SKM-1 treated with dmso at 0.1 percent for 144 hours (cell line): Measurements from ENCODE around the gene AKAP10.
A peak's percentile ranks its signal among the peaks of the same experiment; 100 is the strongest.
"Not testable (repeated sequence)": the region's sequence is repeated elsewhere in the genome, so short reads cannot be mapped to it uniquely, and the experiment has no call there.

ENCODE experiments used
- DNase-seq: peaks from one replicate; lab custom pipeline; 2025; ENCODE audit not compliant: unreplicated experiment; lab: John Stamatoyannopoulos, UW

Gene AKAP10

DNA sequence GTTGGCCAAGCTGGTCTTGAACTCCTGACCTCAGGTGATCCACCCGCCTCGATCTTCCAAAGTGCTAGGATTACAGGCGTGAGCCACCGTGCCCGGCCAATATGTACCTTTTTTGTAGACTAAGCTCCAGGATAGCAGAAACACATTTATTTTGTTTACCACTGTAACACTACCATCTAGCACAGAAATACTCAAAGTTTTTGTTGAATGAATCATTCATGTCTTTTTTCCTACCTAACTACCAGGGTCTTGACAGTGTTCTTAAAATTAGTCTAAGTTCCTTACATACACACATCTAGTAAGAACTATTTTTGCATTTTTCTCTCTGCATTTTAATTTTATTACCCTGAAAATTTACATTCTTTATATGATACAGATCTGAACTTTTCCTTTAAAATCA, 44.4 kb downstream of the AKAP10 start:
- no peak for DNase-seq

DNA sequence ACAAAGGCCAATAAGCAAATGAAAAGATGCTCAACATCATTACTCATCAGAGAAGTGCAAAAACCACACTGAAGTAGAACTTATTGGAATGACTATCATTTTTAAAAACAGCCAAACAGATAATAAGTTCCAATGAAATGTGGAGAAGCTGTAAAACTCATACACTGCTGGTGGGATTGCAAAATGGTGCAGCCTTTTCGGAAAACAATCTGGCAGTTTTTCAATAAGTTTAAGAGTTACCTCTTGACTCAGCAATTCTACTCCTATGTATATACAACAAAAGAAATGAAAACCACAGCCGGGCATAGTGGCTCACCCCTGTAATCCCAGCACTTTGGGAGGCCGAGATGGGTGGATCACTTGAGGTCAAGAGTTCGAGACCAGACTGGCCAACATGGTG, 49.3 kb downstream of the AKAP10 start:
- DNase-seq: no peak

DNA sequence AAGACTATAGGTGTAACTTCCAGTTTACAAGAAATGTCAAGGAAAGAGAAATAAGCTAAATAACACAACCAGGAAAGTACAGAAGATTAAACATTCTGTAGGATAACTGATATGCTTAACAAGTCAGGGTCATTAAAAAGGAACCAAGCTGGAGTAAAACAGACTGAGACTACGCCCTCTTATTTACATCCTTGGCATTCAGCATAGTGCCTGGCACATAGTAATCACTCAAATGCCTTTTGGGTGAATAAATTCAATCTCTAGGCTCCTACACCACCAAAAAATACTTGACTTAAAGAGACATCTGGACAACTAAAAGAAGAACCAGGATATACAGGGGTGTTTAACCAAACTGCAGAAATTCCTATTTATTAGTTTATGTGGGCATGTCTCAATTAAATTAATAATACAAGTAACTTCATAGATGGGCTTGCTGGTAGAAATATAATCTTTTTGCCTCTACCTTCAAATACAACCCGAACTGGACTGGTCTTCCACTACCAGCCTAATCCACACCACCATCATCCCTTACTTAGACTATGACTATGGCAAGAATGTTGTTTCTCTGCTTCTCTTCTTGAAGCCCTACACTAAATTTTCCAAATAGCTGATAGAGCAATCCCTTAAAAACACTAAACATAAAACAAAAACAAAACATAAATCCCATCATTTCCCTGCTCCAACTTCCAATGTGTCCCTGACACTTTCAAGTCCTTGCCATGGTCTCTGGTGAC, 62.2 kb downstream of the AKAP10 start:
- DNase-seq: no peak

DNA sequence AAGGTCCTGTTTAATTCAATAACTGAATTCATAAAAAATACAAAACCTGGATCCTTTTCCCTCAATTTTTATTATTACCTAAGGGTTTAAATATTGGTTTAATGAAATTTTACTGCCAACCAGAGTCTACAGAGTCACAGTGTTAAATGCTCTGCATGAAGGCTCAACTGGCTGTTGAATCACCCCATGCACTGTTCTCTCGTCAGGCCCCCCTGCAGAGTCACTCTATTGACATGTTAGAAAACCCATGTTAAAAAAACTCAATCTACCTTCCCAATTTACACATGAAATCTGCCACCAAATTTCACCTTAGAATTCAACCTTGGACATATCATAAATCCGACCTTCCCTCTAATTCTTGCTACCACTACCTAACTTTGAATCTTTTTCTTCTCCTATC, 66.6 kb downstream of the AKAP10 start:
- no peak for DNase-seq

DNA sequence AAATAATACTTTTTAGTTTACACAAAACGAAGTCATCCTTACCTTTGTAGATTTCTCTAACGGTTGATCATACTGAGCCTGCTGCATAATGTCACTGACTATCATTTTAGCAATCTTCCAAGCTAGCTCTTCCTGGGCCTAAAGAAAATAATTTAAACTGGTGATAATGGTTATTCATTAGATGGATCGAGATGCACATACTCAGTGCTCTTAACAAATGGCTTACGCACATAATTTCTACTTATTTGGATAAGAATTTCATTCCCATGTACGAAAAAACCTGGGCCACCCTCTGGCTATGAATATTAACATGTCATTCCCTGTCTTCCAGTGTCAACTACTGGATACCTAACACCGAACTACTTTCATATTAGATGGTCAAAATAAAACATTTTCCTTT, 68.5 kb downstream of the AKAP10 start:
- DNase-seq: no peak

DNA sequence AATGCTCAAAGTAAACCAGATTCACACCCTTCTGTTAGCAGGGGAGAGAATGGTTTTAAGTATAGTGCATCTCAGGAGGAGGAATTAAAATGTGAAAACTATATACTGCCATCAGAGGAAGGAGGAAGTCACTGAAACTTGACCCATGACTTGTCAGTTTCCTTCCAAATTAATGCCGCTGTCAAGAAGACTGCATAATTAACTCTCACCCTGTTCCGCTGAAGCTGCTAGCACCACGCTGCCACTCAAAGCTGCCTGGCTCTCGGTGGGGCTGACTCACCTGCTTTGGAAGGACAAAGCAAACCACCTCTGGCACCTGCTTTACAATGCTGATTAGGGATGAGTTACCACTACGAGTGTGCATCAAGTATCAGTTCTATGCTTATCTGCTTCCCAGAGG, 72.1 kb downstream of the AKAP10 start:
- no peak for DNase-seq

DNA sequence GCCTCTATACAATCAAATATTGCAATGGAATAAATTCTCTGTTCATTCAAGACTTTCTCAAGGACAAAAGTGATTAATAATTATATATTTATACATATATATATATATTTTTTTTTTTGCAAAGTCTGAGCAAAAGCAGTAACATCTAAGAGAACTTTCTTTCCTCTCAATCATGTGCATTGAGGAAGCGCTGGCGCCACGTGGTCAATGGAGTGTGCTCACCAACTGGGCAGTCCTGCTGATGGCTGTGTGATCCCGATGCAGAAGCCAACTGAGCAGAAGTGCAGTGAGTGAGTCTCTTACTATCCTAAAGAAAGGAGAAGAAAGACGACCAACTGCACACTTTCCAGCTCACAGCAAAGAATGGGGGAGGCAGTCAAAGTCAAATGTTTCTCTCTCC, 72.7 kb downstream of the AKAP10 start:
- DNase-seq: no peak

DNA sequence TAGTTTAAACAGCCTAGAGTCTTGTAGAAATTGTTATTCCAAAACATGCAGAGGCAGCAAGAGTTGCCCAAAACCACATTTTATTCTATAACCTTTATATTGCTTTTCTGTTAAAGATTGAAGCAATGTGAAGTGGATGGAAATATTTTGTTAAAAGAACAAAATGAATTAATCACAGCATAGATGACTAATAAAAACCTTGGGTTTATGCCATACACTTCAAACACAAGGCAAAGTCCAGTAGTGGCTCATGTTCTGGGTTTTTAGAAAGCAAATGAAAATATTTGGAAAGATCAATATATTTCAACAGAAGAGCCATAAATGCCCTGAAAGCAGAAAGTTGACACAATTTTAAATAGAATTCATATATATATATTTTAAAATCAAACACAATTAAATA, 73.2 kb downstream of the AKAP10 start:
- DNase-seq: no peak

DNA sequence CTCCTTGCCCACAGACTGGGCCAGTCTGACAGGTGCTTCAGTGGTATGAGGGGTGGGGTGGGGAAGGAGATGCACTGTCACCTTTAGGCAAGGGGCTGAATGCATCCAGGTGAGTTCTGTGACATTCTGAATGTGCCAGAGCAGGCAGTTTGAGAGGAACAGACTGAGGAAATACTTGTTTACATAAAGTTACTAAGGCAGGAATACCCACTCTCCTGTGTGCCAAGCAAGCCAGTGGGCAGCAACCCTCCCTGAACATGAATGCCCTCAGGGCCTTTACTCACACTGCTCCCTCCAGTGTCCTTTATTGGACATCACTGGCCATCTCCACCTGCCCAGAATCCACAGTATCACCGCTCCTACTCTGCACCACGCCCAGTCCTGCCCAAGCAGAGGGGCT, 76.8 kb downstream of the AKAP10 start:
- no peak for DNase-seq

DNA sequence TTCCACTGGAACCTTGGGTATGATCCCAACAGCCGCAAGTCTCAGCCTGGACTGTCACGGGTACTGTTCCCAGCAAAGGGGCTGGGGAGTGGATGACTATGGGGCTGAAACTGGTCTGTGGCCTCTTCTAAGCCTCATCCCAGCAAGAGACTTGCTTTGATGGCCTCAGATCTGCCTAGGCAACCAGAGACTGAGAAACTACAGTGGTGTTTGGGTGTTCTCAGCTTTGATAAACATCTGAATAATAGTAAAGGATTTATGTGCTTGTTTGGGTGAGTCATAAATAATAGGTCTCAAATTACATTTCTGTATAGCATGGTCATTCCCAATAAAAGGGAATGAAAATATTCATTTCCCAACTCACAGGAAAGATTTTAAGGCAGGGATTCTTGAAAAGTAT, 79.7 kb downstream of the AKAP10 start:
- DNase-seq: no peak

DNA sequence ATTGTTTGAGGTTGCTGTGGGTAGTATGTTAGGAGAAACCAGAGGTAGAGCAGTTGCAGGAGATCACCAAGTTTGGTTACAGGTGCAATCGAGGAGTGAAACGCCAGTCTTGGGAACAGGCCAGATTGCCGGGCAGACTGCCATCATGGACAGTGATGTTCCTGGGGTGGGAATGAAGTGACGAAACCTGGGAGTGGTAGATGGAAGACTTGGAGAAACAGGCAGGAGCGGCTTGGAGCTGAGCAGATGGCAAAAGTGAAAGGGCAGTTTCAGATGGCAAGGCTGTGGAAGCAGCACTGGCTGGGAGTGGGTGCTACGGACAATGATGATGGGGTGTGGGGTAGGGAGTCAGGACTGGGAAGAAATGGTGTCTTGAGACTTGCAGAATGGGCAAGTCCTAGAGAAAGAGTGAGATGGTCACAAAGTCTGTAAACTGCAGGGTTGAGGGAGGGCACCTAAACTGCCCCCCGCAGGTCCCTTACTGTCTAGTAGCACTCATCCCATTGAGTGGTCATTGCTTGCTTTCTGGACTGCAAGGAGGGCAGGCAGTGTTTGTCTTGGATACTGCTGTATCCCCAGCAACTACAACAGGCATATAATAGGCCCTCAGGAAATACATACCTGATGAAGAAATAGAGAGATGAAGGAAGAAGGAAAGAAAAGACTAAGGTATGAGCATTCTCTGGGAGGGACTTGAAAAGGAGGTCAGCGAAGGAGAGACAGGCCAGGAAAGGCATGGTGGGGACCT, 80.4 kb downstream of the AKAP10 start:
- no peak for DNase-seq

DNA sequence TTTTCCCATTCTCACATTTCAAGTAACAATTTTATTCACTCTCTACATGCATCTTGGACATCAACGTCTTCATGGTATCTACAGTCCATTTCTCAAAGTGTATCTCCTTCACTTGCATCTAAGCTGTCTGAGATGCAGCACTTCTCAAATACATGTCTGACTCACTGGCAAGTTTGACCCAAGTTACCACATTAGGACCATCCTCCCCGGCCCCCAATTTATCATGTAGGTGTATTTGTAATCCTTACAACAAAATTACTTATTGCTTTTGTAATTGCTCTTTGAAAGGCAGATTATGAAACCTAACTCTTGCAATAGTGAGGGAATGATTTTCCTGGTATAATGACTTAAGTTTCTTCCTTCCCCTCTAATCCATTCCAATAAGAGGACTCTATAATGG, 80.9 kb downstream of the AKAP10 start:
- DNase-seq: no peak

DNA sequence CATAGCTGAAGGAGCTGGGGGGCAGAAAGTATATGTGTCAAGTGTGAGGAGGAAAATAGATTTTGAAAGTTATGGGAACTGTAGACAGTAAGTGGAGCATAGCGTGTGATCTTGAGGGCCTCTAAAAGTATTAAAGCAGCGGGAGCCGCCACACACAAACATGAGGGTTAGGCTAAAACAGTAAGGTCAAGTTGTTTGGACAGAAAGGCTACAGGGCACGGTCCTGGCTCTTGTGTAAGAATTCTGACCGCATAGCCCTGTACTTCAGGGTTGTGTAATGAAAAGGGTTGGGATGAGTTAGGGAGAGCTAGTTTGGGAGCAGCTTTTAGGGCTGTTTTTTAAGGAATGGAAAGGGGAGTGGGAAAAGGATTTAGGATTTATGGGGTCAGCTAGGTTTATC, 87.1 kb downstream of the AKAP10 start:
- not testable (repeated sequence) for DNase-seq

DNA sequence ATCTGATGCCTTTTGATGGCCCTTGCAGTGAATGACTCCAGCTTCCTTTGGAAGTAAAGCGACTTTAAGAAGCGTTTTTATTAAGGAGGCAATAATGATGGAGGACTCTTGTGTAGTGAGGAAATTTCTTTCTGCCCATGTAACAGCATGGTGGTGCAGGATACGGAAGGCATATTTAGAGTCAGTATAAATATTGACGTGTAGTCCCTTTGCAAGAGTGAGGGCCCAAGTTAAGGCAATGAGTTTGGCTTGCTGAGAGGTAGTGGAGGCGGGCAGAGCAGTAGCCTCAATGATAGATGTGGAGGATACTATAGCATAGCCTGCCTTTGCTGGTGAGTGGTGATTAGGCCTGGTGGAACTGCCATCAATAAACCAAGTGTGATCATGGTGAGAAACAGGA, 87.6 kb downstream of the AKAP10 start:
- DNase-seq: not testable (repeated sequence)

DNA sequence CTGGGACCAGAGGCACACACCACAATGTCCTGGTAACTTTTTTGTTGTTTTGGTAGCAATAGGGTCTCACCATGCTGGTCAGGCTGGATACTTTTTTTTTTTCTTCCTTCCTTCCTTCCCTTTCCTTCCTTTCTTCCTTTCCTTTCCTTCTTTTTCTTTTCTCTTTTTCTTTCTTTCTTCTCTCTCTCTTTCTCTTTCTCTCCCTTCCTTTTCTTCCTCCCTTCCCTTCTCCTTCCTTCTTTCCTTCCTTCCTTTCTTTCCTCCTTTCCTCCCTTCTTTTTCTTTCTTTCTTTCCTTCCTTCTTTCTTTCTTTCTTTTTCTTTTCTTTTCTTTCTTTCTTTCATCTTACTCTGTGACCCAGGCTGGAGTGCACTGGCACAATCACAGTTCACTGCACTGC, 91.5 kb downstream of the AKAP10 start:
- no peak for DNase-seq

DNA sequence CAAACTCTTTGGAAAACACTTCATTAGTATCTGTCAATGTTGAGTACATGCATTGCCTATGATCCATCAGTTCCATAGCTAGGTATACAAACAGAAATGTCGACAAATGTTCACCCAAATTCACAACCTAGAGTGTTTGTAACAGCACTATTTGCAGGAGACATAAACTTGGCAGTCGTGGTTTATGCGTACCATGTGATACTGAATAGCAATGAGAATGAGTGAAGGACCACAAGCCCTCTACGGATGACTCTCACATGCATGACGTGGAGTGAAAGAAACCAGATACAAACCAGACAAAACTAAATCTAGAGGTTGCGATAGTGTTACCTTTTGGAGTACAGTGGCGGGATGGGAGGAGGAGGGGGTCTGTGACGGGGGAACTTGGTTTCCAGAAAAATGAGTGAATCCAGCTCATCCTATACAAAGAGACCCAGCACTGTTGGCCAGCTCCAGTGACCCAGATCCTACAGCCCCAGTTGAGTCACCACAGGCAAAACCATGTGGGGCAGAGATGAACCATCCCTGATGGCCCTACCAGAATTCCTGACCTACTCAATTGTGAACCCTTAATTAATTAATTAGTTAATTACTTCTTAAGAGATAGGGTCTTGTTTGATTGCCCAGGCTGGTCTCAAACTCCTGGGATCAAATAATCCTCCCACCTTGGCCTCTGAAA, 94.0 kb downstream of the AKAP10 start:
- no peak for DNase-seq

DNA sequence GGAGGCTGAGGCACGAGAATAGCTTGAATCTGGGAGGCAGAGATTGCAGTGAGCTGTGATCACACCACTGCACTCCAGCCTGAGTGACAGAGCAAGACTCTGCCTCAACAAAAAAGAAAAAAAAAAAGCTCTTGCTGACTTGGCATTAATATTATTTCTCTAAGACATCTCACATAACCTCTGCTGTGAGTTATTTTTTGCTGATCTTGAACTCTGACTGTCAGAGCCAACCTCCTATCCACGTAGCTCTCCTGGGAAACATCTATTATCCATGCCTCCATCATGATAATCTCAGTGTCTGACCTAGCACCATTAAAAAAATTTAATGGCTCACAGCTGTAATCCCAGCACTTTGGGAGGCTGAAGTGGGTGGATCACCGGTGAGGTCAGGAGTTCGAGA, 97.2 kb downstream of the AKAP10 start:
- DNase-seq: no peak

DNA sequence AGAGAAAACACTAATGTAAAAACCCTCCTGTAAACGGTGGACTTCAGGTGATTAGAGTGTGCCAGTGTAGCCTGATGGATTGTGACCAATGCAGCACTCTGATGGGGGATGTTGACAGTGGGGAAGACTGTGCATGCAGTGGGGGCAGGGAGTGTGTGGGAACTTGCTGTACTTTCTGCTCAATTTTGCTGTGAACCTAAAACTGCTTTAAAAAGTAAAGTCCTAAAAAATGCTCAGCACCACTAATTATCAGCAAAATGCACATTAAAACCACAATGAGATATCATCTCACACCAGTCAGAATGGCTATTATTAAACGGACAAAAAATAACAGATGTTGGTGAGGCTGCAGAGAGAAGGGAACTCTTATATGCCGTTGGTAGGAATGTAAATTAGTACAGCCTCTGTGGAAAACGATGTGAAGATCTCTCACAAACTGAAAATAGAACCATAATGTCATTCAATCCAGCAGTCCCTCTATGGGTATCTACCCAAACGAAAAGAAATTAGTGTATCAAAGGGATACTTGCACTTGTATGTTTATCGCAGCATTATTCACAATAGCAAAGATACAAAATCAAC, 100.2 kb downstream of the AKAP10 start:
- no peak for DNase-seq

DNA sequence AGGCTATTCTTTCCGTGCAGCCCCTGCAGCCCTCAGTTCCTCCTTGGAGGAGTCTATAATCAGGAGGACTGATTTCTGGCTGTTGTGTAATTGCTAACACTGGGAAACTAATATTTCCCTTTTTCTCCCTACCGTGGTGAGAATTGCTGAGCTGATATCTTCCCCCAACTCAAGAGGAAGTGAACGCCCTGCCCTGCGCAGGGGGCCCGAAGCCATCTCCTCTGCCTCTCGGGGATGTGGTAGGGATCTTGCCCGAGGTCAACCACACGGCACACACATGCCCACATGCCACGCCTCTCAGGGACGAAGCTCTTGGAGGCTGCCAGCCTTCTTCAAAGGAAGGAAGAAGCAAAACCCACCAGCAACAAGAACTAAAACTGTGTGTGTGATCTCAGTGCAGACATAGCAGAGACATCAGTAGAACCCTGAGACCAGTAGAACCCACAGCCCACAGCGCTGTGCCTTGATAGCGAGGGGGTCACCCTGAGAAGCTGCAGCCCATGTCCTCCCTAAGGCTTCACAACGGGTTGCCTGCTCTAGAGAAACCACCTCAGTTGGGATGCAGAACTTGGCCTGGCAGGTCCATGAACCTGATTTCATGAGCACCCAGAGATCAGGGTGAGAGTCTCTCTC, 101.0 kb downstream of the AKAP10 start:
- DNase-seq: peak; percentile 88

DNA sequence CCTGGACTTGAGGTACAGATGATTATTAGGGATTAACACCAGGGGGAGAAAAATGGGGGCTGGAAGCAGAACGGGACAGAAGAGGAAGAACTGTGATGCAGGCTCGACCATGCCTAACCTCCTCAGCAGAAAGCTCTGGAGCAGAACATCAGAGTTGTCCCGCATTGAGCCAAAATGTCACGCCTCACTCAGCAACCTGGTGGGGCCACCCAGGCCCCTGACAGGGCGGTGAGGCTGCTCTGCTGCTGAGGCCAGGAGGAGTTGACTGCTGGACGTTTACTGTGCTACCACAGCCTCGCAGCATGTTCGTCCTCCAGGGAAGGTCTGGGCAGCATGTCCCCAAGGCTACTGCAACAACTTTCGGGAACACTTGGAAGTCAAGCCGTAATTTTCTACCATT, 103.4 kb downstream of the AKAP10 start:
- DNase-seq: no peak

DNA sequence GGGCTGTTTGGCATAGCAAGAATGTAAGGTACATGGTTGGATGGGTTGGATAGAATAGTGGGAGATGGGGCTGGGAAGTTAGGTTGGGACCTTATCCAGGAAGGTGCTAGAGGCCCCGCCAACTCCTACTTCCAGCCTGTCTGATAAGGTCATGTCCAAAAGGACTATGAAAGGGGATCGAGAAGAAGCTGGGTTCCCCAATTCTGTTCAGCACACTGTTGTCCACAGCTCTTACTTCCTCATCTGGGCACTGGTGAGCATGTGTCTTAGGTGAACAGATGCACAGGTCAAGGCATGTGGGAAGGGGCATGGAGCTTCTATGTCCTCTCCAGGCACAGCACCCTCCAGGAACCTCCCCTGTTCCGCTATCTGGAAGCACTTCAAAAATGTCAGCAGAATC, 104.3 kb downstream of the AKAP10 start:
- peak; percentile 19 for DNase-seq

DNA sequence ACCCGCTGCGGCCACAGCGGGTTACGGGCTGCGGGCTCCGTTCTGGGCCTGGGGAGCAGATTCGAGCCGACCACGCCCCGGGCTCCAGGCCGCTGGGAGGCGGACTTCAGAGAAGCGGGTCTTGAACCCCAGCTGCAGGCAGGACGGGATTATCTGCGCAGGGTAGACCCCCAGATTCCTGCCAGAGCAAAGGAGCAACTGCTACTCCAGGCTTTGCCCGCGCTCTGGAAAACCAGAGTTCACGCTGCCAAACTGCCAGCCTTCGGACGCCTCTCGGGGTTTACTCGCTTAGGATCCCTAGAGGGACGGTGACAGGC, 109.6 kb downstream of the AKAP10 start:
- no peak for DNase-seq
